WTC11 (cell line): ENCODE data around the gene AXIN2. TPM values are rescaled to one million over a fixed set of nuclear protein-coding genes. Genes with fewer than 3 reads are reported as not detected.

Experiments used
- ATAC-seq: fragments of 200-7000 bp; cut with Tn5 transposase; 2 replicates; pipeline ENCODE4 v1.10.0; 2021; ENCODE audit warnings: mild to moderate bottlenecking, moderate library complexity
- CTCF ChIA-PET: fragments of 300-600 bp; sonication (Branson Sonifier 250); formaldehyde crosslinking; loops from one replicate; lab custom pipeline; 2021; ENCODE audit warnings: antibody characterized with exemption; lab: Charles Lee
- POLR2A ChIA-PET: fragments of 350-600 bp; sonication (Branson Sonifier 250); formaldehyde crosslinking; loops from one replicate; lab custom pipeline; 2021; ENCODE audit warnings: antibody characterized with exemption; lab: Charles Lee
- DNase-seq: peaks from one replicate; pipeline ENCODE4 v3.0.0; 2021; ENCODE audit warnings: low spot score
- H3K27ac Mint-ChIP-seq: 2 replicates; pipeline ENCODE4 v1.8.0; 2021; ENCODE audit warnings: mixed read lengths
- H3K27me3 Mint-ChIP-seq: 2 replicates; pipeline ENCODE4 v1.8.0; 2021; ENCODE audit warnings: low read depth, mild to moderate bottlenecking, moderate library complexity, mixed read lengths
- H3K36me3 Mint-ChIP-seq: 2 replicates; pipeline ENCODE4 v1.8.0; 2021; ENCODE audit warnings: mixed read lengths
- H3K4me1 Mint-ChIP-seq: 2 replicates; pipeline ENCODE4 v1.8.0; 2022; ENCODE audit warnings: mixed read lengths
- H3K4me3 Mint-ChIP-seq: 2 replicates; pipeline ENCODE4 v1.8.0; 2021; ENCODE audit warnings: mild to moderate bottlenecking, moderate library complexity, mixed read lengths
- H3K9me3 Mint-ChIP-seq: 2 replicates; pipeline ENCODE4 v1.8.0; 2021; ENCODE audit warnings: mixed read lengths
- AFF4 ChIP-seq: sonication (generic); formaldehyde crosslinking; IDR thresholded peaks from 2 replicates; pipeline ENCODE4 v1.8.1; 2023; ENCODE audit warnings: mild to moderate bottlenecking, missing genetic modification reagents, borderline replicate concordance
- CBFB ChIP-seq: sonication (generic); formaldehyde crosslinking; IDR thresholded peaks from 2 replicates; pipeline ENCODE4 v1.8.1; 2022; ENCODE audit warnings: mild to moderate bottlenecking, low read depth, missing genetic modification reagents
- CREM ChIP-seq: sonication (generic); formaldehyde crosslinking; IDR thresholded peaks from 2 replicates; pipeline ENCODE4 v1.8.1; 2022; ENCODE audit warnings: mild to moderate bottlenecking, missing genetic modification reagents, moderate library complexity
- E2F1 ChIP-seq: sonication (generic); formaldehyde crosslinking; IDR thresholded peaks from 2 replicates; pipeline ENCODE4 v1.8.0; 2022; ENCODE audit warnings: mild to moderate bottlenecking, missing genetic modification reagents
- E2F5 ChIP-seq: sonication (generic); formaldehyde crosslinking; IDR thresholded peaks from 2 replicates; pipeline ENCODE4 v1.8.1; 2022; ENCODE audit warnings: mild to moderate bottlenecking, moderate library complexity, missing genetic modification reagents
- ETV6 ChIP-seq: sonication (generic); formaldehyde crosslinking; IDR thresholded peaks from 2 replicates; pipeline ENCODE4 v1.8.1; 2022; ENCODE audit warnings: mild to moderate bottlenecking, missing genetic modification reagents
- GTF2I ChIP-seq: fragments of 250-450 bp; sonication (Bioruptor Pico); conservative IDR thresholded peaks from 2 replicates; pipeline ENCODE4 v1.4.0; 2021; ENCODE audit warnings: mild to moderate bottlenecking
- IRF1 ChIP-seq: sonication (generic); formaldehyde crosslinking; IDR thresholded peaks from 2 replicates; pipeline ENCODE4 v1.8.0; 2023; ENCODE audit warnings: missing genetic modification reagents
- JAZF1 ChIP-seq: fragments of 250-450 bp; sonication (Bioruptor Pico); IDR thresholded peaks from 2 replicates; pipeline ENCODE4 v1.9.0; 2021; ENCODE audit warnings: moderate library complexity, mild to moderate bottlenecking, inconsistent platforms
- PRDM15 ChIP-seq: sonication (generic); formaldehyde crosslinking; IDR thresholded peaks from 2 replicates; pipeline ENCODE4 v1.8.0; 2022; ENCODE audit warnings: missing genetic modification reagents
- RELA ChIP-seq: sonication (generic); formaldehyde crosslinking; IDR thresholded peaks from 2 replicates; pipeline ENCODE4 v1.8.1; 2022; ENCODE audit warnings: missing genetic modification reagents, mild to moderate bottlenecking, borderline replicate concordance
- USF1 ChIP-seq: sonication (generic); formaldehyde crosslinking; IDR thresholded peaks from 2 replicates; pipeline ENCODE4 v1.8.0; 2022; ENCODE audit warnings: mild to moderate bottlenecking, missing genetic modification reagents
- ZBTB43 ChIP-seq: sonication (generic); formaldehyde crosslinking; IDR thresholded peaks from 2 replicates; pipeline ENCODE4 v1.8.1; 2023; ENCODE audit warnings: mild to moderate bottlenecking, missing genetic modification reagents
- ZSCAN18 ChIP-seq: fragments of 250-450 bp; sonication (Bioruptor Pico); IDR thresholded peaks from 2 replicates; pipeline ENCODE4 v2.1.2; 2022; ENCODE audit warnings: mild to moderate bottlenecking, moderate library complexity
- total RNA-seq: library from RNA; stranded (reverse); gene quantifications from 3 replicates; pipeline ENCODE4 v1.2.3, GENCODE V29; 2021

The AXIN2 gene
- total RNA-seq, 1 experiment from 2014 or later, result 35.0 TPM

GRCh38 chr17:65601881-65602280, 40.4 kb upstream of the AXIN2 start:
- H3K27me3 Mint-ChIP-seq, result no peaks in the 10 kb centered on the region; the same call in 1 of the 2 replicates
- H3K9me3 Mint-ChIP-seq, result peaks cover 6% of the 10 kb centered on the region
- no peak overlapping the region for H3K4me3 Mint-ChIP-seq
- ATAC-seq, result no peak
- no peak overlapping the region for H3K27ac Mint-ChIP-seq
- CTCF ChIA-PET, result interaction anchor here (0.7 to 1.1 kb wide), 2 partner anchors 10 to 192 kb away, joined by 6 to 7 read pairs; no protein-coding TSS in a partner anchor
- POLR2A ChIA-PET, result no interaction called here
- no peak for TF ChIP-seq IRF1 (CRISPR knock-in tag)
- no peak for TF ChIP-seq CREM (CRISPR knock-in tag)
- no peak for TF ChIP-seq USF1 (CRISPR knock-in tag)
- no peak for TF ChIP-seq GTF2I (CRISPR knock-in tag)
- no peak for TF ChIP-seq JAZF1 (CRISPR knock-in tag)
- no peak for TF ChIP-seq ETV6
- no peak for TF ChIP-seq E2F5 (CRISPR knock-in tag)
- no peak for TF ChIP-seq ZSCAN18 (CRISPR knock-in tag)
- no peak for TF ChIP-seq E2F1 (CRISPR knock-in tag)
- TF ChIP-seq PRDM15, result no peak
- no peak for TF ChIP-seq AFF4 (CRISPR knock-in tag)
- TF ChIP-seq CBFB (CRISPR knock-in tag), result no peak
- no peak for TF ChIP-seq RELA
- no peak for TF ChIP-seq ZBTB43 (CRISPR knock-in tag)
- TF ChIP-seq, all 79 proteins: peak for 0
- Mint-ChIP-seq H3K36me3 (no peaks in the 10 kb centered on the region), H3K4me1 (peaks cover 17% of the 10 kb centered on the region)
- DNase-seq, result no peak
